ES-I3 (cell line): ENCODE measurements around the gene CREBL2.

ENCODE experiments used
- H3K36me3 ChIP-seq: 2 replicates; pipeline ENCODE4 v1.6.1; 2013; ENCODE audit warnings: mild to moderate bottlenecking, low read length, control low read depth, moderate library complexity; ENCODE audit not compliant: insufficient read depth
- H3K4me1 ChIP-seq: 2 replicates; pipeline ENCODE4 v1.6.1; 2013; ENCODE audit warnings: mild to moderate bottlenecking, control low read depth, low read length; ENCODE audit not compliant: insufficient read depth
- H3K9ac ChIP-seq: 2 replicates; pipeline ENCODE4 v1.6.1; 2013; ENCODE audit warnings: low read depth, mild to moderate bottlenecking, low read length, moderate library complexity
- H3K9me3 ChIP-seq: 2 replicates; pipeline ENCODE4 v1.6.1; 2013; ENCODE audit warnings: mild to moderate bottlenecking, low read length, moderate library complexity; ENCODE audit not compliant: control insufficient read depth, insufficient read depth

CREBL2 gene

DNA sequence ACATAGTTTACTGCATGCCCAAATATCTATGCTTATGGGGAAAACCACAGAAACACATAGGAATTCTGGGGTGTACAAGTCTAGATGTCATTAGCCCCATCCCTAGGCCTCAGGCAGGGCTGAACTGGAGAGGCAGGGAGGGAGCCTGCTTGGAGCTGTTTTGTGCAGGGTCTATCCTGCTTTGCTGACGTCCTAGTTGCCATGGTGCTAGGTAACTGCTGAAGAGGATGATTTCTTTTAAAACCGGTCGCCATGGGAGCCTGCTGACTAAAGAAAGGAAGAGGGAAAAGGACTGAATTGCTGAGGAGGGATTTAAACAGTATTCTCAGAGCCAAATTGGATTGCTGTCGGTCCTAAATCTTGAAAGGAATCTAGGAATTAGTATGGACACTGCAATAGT is 73.6 kb downstream of the CREBL2 start:
- Histone ChIP-seq H3K9ac (no peak overlapping the region), H3K9me3 (no peaks in the 10 kb centered on the region), H3K36me3 (no peaks in the 10 kb centered on the region), H3K4me1 (peaks cover 17% of the 10 kb centered on the region)

DNA sequence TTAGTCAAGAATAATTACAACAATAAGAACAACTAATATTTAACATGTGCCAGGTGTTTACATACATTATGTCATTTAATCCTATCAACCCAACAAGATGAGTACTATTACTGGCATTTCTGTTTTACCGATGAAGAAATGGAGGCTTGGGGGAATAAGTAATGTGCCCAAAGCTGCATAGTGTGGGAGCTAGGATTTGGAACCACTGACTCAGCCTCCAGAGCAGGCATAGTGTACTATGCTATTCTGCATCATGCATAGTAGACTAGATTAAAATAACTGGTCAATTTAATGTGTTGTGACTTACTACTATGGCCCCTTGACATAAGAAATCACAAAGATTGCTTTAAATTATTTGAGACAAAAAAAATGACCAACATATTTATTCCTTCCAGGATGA is 74.8 kb downstream of the CREBL2 start:
- peaks cover 17% of the 10 kb centered on the region for H3K4me1 ChIP-seq
- H3K9ac ChIP-seq, result no peak overlapping the region
- no peaks in the 10 kb centered on the region for H3K36me3 ChIP-seq
- no peaks in the 10 kb centered on the region for H3K9me3 ChIP-seq

DNA sequence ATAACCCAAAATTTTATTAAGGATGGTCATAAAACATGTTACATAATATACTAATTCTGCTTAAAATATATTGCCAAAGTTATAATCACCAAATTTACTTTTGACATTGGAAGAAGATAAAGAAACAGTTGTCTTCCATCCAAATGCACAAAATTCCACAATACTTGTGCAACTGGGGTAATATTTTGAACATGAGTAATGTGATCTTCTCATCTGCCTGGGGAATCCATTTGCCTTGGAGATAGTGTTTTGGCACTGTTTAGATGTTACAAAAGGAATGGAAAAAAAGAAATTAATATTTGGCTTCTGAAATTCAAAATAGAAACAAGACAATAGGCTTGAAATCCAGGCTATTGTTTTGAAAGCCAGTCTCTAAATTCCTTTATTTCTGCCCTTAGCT is 75.2 kb downstream of the CREBL2 start:
- no peaks in the 10 kb centered on the region for H3K36me3 ChIP-seq
- no peaks in the 10 kb centered on the region for H3K9me3 ChIP-seq
- H3K4me1 ChIP-seq, result peaks cover 17% of the 10 kb centered on the region
- H3K9ac ChIP-seq, result no peak overlapping the region

DNA sequence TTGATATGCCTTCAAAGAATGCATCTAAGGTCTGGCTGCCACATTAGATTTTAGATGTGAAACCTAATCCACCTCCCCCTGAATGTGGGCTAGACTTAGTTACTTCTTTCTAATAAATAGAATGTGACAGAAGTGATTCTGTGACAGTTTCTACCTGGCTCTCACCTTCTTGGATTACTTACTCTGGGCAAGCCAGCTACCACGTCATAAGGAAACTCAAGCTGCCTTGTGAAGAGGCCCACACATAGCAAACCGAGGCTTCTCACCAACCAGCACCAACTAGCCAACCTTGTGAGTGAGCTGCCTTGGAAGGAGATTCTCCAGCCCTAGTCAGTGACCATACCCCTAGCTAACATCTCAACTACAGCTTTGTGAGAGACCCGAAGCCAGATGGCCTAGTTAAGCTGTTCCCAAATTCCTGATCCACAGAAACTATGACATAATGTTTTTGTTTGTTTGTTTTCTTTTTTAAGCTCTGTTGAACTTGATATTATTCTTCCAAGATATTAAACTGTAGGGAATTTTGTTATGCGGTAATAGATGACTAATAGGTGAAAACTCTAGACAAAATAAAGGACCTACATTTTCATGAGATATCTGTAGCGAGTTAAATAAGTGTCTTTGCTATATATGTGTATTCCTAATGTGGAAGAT is 78.1 kb downstream of the CREBL2 start:
- peaks cover 11% of the 10 kb centered on the region; the same call in 1 of the 2 replicates for H3K4me1 ChIP-seq
- H3K9ac ChIP-seq, result no peak overlapping the region
- H3K9me3 ChIP-seq, result no peaks in the 10 kb centered on the region
- no peaks in the 10 kb centered on the region for H3K36me3 ChIP-seq

DNA sequence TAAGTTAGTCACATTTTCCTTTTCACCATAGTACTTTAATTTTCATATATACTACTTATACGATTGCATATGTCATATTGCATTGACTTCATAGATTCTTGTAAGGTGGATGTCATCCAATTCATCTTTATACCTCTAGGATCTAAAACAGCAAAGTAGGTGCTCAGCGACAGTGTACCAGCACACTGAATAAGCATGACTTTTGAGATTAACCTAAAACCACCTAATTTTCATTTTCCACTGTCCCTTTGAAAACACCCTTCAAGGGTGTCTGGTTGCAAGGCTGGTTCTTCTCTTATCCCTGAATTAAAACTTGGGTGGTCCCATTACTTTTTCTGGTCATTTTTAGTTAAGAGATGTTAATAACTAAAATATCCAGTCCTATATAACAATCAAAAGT is 79.9 kb downstream of the CREBL2 start:
- H3K9ac ChIP-seq, result no peak overlapping the region
- no peaks in the 10 kb centered on the region for H3K36me3 ChIP-seq
- H3K9me3 ChIP-seq, result no peaks in the 10 kb centered on the region
- H3K4me1 ChIP-seq, result no peaks in the 10 kb centered on the region

DNA sequence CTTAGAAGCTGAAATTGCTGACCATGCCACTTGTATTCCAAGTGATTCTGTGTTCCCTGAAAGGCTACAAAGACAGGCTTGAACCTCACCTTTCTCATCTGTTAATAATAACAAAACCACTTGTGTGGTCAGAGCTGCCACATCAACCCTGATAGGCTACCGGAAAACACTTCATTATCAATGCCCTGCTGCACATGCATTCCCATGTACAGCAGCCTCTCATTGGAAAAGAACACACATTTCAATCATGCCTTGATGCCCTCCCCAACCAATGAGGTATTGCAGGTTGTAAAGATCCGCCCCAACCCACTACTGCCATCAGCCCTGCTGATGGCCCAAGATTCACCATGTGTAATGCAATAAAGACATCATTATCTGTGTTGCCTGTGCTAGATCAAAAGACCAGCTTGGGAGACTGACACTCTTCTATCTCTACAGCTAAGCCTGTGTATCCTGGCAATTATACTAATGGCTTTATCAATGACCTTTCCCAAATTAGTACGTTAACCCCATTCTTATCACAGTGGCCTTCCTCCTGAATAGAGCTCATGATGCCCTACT is 81.5 kb downstream of the CREBL2 start:
- Histone ChIP-seq H3K4me1 (no peaks in the 10 kb centered on the region), H3K9me3 (no peaks in the 10 kb centered on the region), H3K9ac (no peak overlapping the region), H3K36me3 (no peaks in the 10 kb centered on the region)
